ENCODE data around the gene REXO2.

The REXO2 gene

GRCh38 chr11:114399490-114400215 lies 39.6 kb upstream of the REXO2 start:
- Histone ChIP-seq H3K4me1 (ENCODE audit: insufficient read depth, low read length) (peaks cover 33% of the 10 kb centered on the region), H3K9ac (ENCODE audit: low read depth, low read length) (peak overlapping the region; percentile 92), H3K79me2 (ENCODE audit: insufficient read depth, low read length) (peaks cover 58% of the 10 kb centered on the region), H3K4me3 (ENCODE audit: low read depth in 1 of 2, low read length in 2 of 2) (peak overlapping the region; percentile 73 to 85), H3K27me3 (ENCODE audit: insufficient read depth, low read length, poor library complexity) (no peaks in the 10 kb centered on the region), H4K20me1 (ENCODE audit: insufficient read depth, low read length) (peaks cover 4% of the 10 kb centered on the region; the same call in 1 of the 2 replicates), H3K9me3 (ENCODE audit: insufficient read depth, low read length, severe bottlenecking) (no peaks in the 10 kb centered on the region), H2AFZ (ENCODE audit: low read depth, low read length) (peak overlapping the region; percentile 95), H3K27ac (ENCODE audit: low read length) (peak overlapping the region; percentile 93), H3K4me2 (ENCODE audit: insufficient read depth, low read length) (peak overlapping the region; percentile 89), H3K36me3 (ENCODE audit: insufficient read depth, low read length) (peaks cover 25% of the 10 kb centered on the region)
- TF ChIP-seq CTCF (IDR thresholded peaks at IDR 0.05; ENCODE audit: borderline replicate concordance, extremely low read depth, low read length, poor library complexity, severe bottlenecking) (no peak), EZH2 (IDR thresholded peaks at IDR 0.05; ENCODE audit: borderline replicate concordance, low read depth, low read length, severe bottlenecking) (no peak)
- DNase-seq (no peak), ATAC-seq (ENCODE audit: insufficient read depth, low read depth) (peak; percentile 15)

GRCh38 chr11:114400216-114400914 lies 38.9 kb upstream of the REXO2 start, which contains the start of the genes C11orf71 and RBM7:
Gene C11orf71, minus strand, starts transcription at chr11:114400511. Its CDS starts 180 bp downstream, at chr11:114400331.
Gene RBM7, plus strand, starts transcription at chr11:114400666. Its CDS starts 6 bp downstream, at chr11:114400672.
- peak within 1 kb of the TSS; percentile 92 for H3K9ac ChIP-seq (ENCODE audit: low read depth, low read length)
- no peaks in the 10 kb centered on the region for H3K9me3 ChIP-seq (ENCODE audit: insufficient read depth, low read length, severe bottlenecking)
- ATAC-seq (ENCODE audit: insufficient read depth, low read depth) (peak; percentile 94), DNase-seq (peak; percentile 96)
- peaks cover 33% of the 10 kb centered on the region for H3K4me1 ChIP-seq (ENCODE audit: insufficient read depth, low read length)
- peak within 1 kb of the TSS; percentile 73 to 85 for H3K4me3 ChIP-seq (ENCODE audit: low read depth in 1 of 2, low read length in 2 of 2)
- peak within 1 kb of the TSS; percentile 95 for H2AFZ ChIP-seq (ENCODE audit: low read depth, low read length)
- H3K79me2 ChIP-seq (ENCODE audit: insufficient read depth, low read length), result peaks cover 65% of the 10 kb centered on the region
- H3K4me2 ChIP-seq (ENCODE audit: insufficient read depth, low read length), result peak within 1 kb of the TSS; percentile 89
- H4K20me1 ChIP-seq (ENCODE audit: insufficient read depth, low read length), result peaks cover 8% of the 10 kb centered on the region
- H3K27ac ChIP-seq (ENCODE audit: low read length), result peak within 1 kb of the TSS; percentile 93
- peaks cover 31% of the 10 kb centered on the region for H3K36me3 ChIP-seq (ENCODE audit: insufficient read depth, low read length)
- H3K27me3 ChIP-seq (ENCODE audit: insufficient read depth, low read length, poor library complexity), result no peaks in the 10 kb centered on the region
- TF ChIP-seq CTCF (IDR thresholded peaks at IDR 0.05; ENCODE audit: borderline replicate concordance, extremely low read depth, low read length, poor library complexity, severe bottlenecking) (peak; percentile 34), EZH2 (IDR thresholded peaks at IDR 0.05; ENCODE audit: borderline replicate concordance, low read depth, low read length, severe bottlenecking) (no peak)

- peaks cover 70% of the 10 kb centered on the region for H3K79me2 ChIP-seq (ENCODE audit: insufficient read depth, low read length)
Observed at GRCh38 chr11:114400915-114401223, 38.4 kb upstream of the REXO2 start.

More at GRCh38 chr11:114400915-114401223, 38.4 kb upstream of the REXO2 start:
- H4K20me1 ChIP-seq (ENCODE audit: insufficient read depth, low read length), result peaks cover 9% of the 10 kb centered on the region
- H3K27me3 ChIP-seq (ENCODE audit: insufficient read depth, low read length, poor library complexity), result no peaks in the 10 kb centered on the region
- TF ChIP-seq EZH2 (IDR thresholded peaks at IDR 0.05; ENCODE audit: borderline replicate concordance, low read depth, low read length, severe bottlenecking) (no peak), CTCF (IDR thresholded peaks at IDR 0.05; ENCODE audit: borderline replicate concordance, extremely low read depth, low read length, poor library complexity, severe bottlenecking) (no peak)
- H3K27ac ChIP-seq (ENCODE audit: low read length), result peak overlapping the region; percentile 93
- H3K9me3 ChIP-seq (ENCODE audit: insufficient read depth, low read length, severe bottlenecking), result no peaks in the 10 kb centered on the region
- H3K9ac ChIP-seq (ENCODE audit: low read depth, low read length), result peak overlapping the region; percentile 92
- peaks cover 33% of the 10 kb centered on the region for H3K4me1 ChIP-seq (ENCODE audit: insufficient read depth, low read length)
- H2AFZ ChIP-seq (ENCODE audit: low read depth, low read length), result peak overlapping the region; percentile 95
- peak overlapping the region; percentile 73 to 85 for H3K4me3 ChIP-seq (ENCODE audit: low read depth in 1 of 2, low read length in 2 of 2)
- ATAC-seq (ENCODE audit: insufficient read depth, low read depth) (no peak), DNase-seq (no peak)
- H3K36me3 ChIP-seq (ENCODE audit: insufficient read depth, low read length), result peaks cover 36% of the 10 kb centered on the region
- H3K4me2 ChIP-seq (ENCODE audit: insufficient read depth, low read length), result peak overlapping the region; percentile 89
